Ovary (tissue), 9 donors: ENCODE results near the gene NBPF11. TPM values are rescaled to one million over a fixed set of nuclear protein-coding genes. Genes with fewer than 3 reads are reported as not detected.

Experiments
- DNase-seq, 5 donors: peaks; one replicate each; pipeline ENCODE4 v3.0.0-alpha.2; 2019 to 2020
- H3K27ac ChIP-seq, 2 donors: fragments of 200-600 bp; one replicate each; pipeline versions ENCODE4 v1.5.1 to v1.8.0; 2019 to 2022
- H3K27me3 ChIP-seq: fragments of 200-600 bp; one replicate; pipeline ENCODE4 v1.8.0; 2022
- H3K36me3 ChIP-seq: fragments of 200-600 bp; sonication (generic); one replicate; pipeline ENCODE4 v1.5.1; 2019
- H3K4me1 ChIP-seq: one replicate; pipeline ENCODE4 v1.8.1; 2013; ENCODE audit warnings: mild to moderate bottlenecking, moderate library complexity; ENCODE audit not compliant: insufficient read depth
- H3K4me3 ChIP-seq: fragments of 200-600 bp; sonication (generic); one replicate; pipeline ENCODE4 v1.5.1; 2017
- H3K9me3 ChIP-seq, 2 donors: fragments of 200-600 bp in 1 of 2; sonication (generic) in 1 of 2; one replicate each; pipeline versions ENCODE4 v1.5.1 to v1.8.1; 2013 to 2019; ENCODE audit warnings: mild to moderate bottlenecking in 1 of 2, moderate library complexity in 1 of 2
- EP300 ChIP-seq: sonication (generic); formaldehyde crosslinking; IDR thresholded peaks from one replicate; pipeline ENCODE4 v1.6.1; 2017; ENCODE audit warnings: antibody characterized with exemption
- POLR2A ChIP-seq: fragments of 450-650 bp; IDR thresholded peaks from one replicate; pipeline ENCODE4 v1.6.1; 2017; ENCODE audit warnings: antibody characterized with exemption, mild to moderate bottlenecking, moderate library complexity
- WGBS, 3 donors: extraction: QIAGEN DNeasy Blood & Tissue Kit in 1 of 3; methylation state at CpG; one replicate each; pipeline versions ENCODE4 v1.1.5 to v1.1.7; 2013 to 2017; 5-methylcytosine and 5-hydroxymethylcytosine counted together
- intact Hi-C, 4 donors: fragments of 100-400 bp; cut with DNase I; formaldehyde crosslinking; loops; one replicate each; pipeline versions ENCODE4 v1.11.0 to v1.15.1; 2022 to 2023
- polyA plus RNA-seq, 2 donors: library from polyadenylated mRNA; stranded (reverse); fragments of 200-250 nt in 1 of 2; fragments of 350-450 nt in 1 of 2; fragmentation: Illumina TruSeq in 1 of 2; extraction: RNeasy Lipid Tissue Mini Kit (QIAGEN cat#74804) in 1 of 2; gene quantifications; one replicate each; pipeline ENCODE4 v1.2.3, GENCODE V29; 2013 to 2014
- total RNA-seq, 7 donors: library from RNA; depleted of rRNA in 2 of 7; stranded (reverse); fragments of >200 nt in 2 of 7; fragmentation: NEBNext Ultra II Directional in 3 of 7; extraction: Animal tissue kit (Norgen Biotek cat#: 25700) in 3 of 7; gene quantifications; one replicate each; pipeline versions ENCODE4 v1.1.0 to v1.2.4, GENCODE V29; 2016 to 2023
- TF ChIP-seq, protein P1 (sequence below), 3 donors: fragments of 450-650 bp in 2 of 3; fragments of 200-600 bp in 1 of 3; IDR thresholded peaks; one replicate each; pipeline versions ENCODE4 v1.5.1 to v1.8.0; 2016 to 2022; ENCODE audit warnings: antibody characterized with exemption in 3 of 3, mild to moderate bottlenecking in 1 of 3
- donor health status: DM: no; HTN: no; CAD: no; lungs with moderate emphysema.
- donor health status: DM: no; HTN: no; CAD: no.
- donor health status: Bipolar disorder and iron deficiency.
- donor health status: DM: yes; HTN: yes; CAD: no.
- donor health status: DM: no; HTN: no; CAD: no.
- donor health status: DM: yes; HTN: yes; CAD: no.

The NBPF11 gene
- total and polyA plus RNA-seq, 9 donors = 7.1 to 16.3 (median 11.7) TPM

DNA sequence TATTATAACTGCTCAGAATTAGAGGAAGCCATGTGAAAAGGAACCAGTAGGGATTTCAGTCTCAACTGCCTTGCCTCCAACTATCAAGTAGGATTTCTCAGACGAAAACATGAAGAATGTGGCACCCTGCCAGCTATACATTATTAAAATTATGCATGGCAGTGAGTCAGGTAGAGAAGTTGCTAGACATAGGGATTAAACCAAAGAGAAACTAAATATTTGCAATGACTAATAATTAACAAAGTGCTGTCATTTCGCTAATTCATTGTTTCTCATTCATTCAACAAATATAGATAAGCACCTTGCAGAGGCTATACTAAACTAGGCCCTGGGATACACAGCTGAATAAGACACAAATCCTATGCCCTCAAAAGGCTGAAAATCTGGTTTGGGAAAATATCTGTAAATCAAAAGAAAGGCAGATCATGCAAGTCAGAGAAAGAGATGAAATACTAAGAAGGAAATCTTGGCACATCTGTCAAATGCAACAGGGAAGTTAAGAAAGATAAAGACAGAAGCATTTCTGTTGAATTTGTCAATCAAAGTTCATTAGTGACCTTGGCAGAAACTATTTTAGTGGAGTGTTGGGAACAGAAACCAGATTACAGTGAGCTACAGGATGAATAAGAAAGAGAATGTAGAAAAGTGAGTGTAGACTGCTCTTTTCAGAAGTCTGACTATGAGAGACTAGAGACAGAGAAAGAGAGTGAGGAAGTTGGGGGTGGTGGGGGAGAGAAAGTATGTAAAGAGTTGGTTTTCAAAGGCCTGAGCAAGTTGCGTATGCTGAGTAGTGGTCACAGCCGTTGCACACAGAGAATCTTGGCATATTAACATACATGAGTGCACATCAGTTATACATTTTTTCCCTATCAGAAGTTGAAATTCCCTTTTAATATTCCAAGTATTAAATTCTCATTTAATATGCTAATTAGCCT is 14.7 kb upstream of the NBPF11 start:
- Histone ChIP-seq H3K9me3 (no peaks in the 10 kb centered on the region), H3K27ac (no peak overlapping the region), H3K36me3 (no peaks in the 10 kb centered on the region), H3K4me3 (no peak overlapping the region), H3K4me1 (no peaks in the 10 kb centered on the region), H3K27me3 (no peaks in the 10 kb centered on the region)
- TF ChIP-seq POLR2A (no peak), EP300 (no peak)
- TF ChIP-seq, protein P1, sequence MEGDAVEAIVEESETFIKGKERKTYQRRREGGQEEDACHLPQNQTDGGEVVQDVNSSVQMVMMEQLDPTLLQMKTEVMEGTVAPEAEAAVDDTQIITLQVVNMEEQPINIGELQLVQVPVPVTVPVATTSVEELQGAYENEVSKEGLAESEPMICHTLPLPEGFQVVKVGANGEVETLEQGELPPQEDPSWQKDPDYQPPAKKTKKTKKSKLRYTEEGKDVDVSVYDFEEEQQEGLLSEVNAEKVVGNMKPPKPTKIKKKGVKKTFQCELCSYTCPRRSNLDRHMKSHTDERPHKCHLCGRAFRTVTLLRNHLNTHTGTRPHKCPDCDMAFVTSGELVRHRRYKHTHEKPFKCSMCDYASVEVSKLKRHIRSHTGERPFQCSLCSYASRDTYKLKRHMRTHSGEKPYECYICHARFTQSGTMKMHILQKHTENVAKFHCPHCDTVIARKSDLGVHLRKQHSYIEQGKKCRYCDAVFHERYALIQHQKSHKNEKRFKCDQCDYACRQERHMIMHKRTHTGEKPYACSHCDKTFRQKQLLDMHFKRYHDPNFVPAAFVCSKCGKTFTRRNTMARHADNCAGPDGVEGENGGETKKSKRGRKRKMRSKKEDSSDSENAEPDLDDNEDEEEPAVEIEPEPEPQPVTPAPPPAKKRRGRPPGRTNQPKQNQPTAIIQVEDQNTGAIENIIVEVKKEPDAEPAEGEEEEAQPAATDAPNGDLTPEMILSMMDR (IDR thresholded peaks at IDR 0.05) = no peak
- DNase-seq = no peak
- 71 to 77% (median 73%) methylated on average over 4 of the region's 4 CpGs for WGBS, 3 donors
- intact Hi-C loops = no loop called here

DNA sequence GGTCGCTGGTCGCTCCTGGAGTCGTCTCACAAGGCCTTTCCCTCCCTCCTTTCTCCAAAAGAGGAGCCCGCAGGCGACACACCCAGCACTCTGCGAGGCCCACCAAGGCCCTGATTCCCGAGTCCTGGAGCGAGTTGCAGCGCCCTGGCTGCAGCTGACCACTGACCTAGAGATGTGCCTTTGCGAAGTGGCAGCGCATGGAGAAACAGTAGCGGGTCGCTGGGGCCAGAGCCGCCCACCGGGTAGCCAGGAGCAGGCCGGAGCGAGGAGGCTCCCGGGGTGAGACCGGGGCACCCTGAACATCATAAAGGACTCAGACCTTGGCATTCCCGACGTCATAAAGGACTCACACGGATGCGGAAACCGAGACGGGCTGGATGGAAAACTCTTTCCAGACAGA is 10.3 kb upstream of the NBPF11 start:
- DNase-seq = no peak
- intact Hi-C loops = no loop called here
- WGBS, 3 donors = 80 to 90% (median 88%) methylated on average over 25 of the region's 25 CpGs
- Histone ChIP-seq H3K9me3 (no peaks in the 10 kb centered on the region), H3K27ac (no peak overlapping the region), H3K36me3 (no peaks in the 10 kb centered on the region), H3K27me3 (no peaks in the 10 kb centered on the region), H3K4me1 (no peaks in the 10 kb centered on the region), H3K4me3 (no peak overlapping the region)
- TF ChIP-seq, protein P1 (IDR thresholded peaks at IDR 0.05) = no peak
- TF ChIP-seq POLR2A (no peak), EP300 (no peak)

DNA sequence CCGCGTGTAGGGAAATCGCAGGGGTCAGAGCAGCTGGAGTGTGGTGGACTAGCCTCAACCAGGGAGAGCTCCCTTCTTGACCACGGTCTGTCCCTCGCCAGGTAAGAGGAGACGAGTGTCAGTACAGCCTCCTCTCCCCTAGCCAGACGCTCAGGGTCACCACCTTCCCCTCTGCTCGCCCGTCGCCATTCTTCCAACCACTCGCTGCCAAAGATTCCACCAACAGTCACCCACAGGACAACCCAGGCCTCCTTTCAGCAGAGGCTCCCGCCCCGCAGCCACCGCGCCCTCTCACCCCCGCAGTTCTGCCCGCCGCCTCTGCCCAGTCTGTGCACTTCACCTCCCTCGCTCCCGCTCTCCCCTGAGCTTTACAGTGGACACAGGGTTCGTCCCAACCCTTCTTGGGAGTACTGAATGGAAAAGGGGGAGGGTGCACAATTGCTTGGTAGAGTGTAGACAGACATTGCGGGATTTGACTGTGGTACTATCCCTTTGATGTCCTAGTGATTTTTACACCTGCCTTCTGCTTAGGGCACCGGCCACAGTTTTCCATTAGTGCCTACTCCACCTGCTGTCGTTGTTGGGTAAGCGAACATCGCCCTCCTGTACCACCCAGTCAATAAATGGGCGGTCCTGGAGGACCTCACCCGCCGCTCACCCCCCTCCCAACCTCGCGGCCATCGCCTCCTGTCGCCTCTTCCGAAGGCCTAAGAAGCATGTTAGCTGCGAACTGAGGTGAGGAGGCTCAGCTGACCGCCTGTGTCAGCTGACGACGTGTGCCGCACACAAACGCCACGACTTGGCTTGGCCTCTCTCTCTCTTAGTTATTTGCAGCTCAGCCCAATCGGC is 9.2 kb upstream of the NBPF11 start:
- WGBS, 3 donors = 71 to 91% (median 82%) methylated on average over 42 of the region's 42 CpGs
- TF ChIP-seq, protein P1 (IDR thresholded peaks at IDR 0.05) = no peak
- TF ChIP-seq EP300 (no peak), POLR2A (no peak)
- H3K27ac ChIP-seq = no peak overlapping the region
- no peak overlapping the region for H3K4me3 ChIP-seq
- H3K36me3 ChIP-seq = no peaks in the 10 kb centered on the region
- no peaks in the 10 kb centered on the region for H3K9me3 ChIP-seq
- H3K4me1 ChIP-seq = no peaks in the 10 kb centered on the region
- no peak for DNase-seq
- intact Hi-C loops = no loop called here
- H3K27me3 ChIP-seq = no peaks in the 10 kb centered on the region

DNA sequence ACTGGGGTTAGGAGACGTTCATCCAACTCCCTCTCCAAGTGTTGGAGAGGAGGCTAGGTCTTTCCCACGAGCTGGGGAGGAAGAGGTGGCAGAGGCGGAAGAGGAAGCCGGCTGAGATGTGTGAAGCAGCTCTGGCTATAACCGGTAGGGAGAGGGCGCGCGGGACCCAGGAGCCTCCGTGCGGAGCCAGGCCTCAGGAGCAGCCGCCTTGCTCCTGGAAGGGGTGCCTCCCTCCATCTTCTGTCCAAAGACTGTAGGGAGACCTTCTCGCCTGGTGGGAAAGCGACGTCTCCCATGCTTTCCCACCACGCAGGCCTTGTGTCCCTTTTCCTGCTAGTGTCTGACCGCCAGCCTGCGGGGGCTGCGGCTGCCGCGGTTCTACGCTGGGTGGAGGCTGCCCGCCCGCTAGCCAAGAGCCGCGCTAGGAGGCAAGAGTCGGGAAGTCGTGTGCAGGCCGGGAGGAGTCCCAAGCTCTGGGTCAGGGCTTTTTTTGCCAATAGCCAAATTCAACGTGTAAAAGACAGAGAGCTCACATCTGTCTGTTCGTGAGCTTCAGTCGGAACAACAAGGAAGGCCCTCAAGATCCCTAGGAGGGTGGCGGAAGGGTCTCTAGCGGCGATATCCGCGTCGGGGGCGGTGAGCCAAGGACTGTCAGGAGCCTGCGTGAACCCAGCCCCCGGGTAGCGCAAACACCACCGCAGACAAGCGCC is 8.4 kb upstream of the NBPF11 start:
- Histone ChIP-seq H3K4me1 (no peaks in the 10 kb centered on the region), H3K27ac (no peak overlapping the region), H3K9me3 (no peaks in the 10 kb centered on the region), H3K27me3 (no peaks in the 10 kb centered on the region), H3K4me3 (no peak overlapping the region), H3K36me3 (no peaks in the 10 kb centered on the region)
- intact Hi-C loops = no loop called here
- TF ChIP-seq, protein P1 (IDR thresholded peaks at IDR 0.05) = no peak
- TF ChIP-seq EP300 (no peak), POLR2A (no peak)
- WGBS, 3 donors = 45 to 80% (median 64%) methylated on average over 43 of the region's 43 CpGs
- no peak for DNase-seq
